ENCODE measurements around the gene PSME2.

GRCh38 chr14:24184104-24184970, 37.9 kb upstream of the PSME2 start:
- no peak for TF ChIP-seq CTCF (optimal IDR thresholded peaks at IDR 0.05 in 1 of 3, IDR thresholded peaks at IDR 0.05 in 1 of 3, conservative IDR thresholded peaks at IDR 0.05 in 1 of 3; ENCODE audit: extremely low read depth in 1 of 3, insufficient read depth in 2 of 3, low read length in 3 of 3)
- no peak for TF ChIP-seq EZH2 (IDR thresholded peaks at IDR 0.05; ENCODE audit: low read length)
